Erythroblast (primary cell): ENCODE results near the gene SCAI.
"Not testable (repeated sequence)": the region's sequence is repeated elsewhere in the genome, so short reads cannot be mapped to it uniquely, and the experiment has no call there.

Source experiments
- GATA1 ChIP-seq: IDR thresholded peaks from 2 replicates; pipeline ENCODE4 v1.6.1; 2011; ENCODE audit warnings: low read depth, mild to moderate bottlenecking, control low read depth, low read length, moderate library complexity
- POLR2A ChIP-seq: IDR thresholded peaks from 2 replicates; pipeline ENCODE4 v1.6.1; 2011; ENCODE audit warnings: mild to moderate bottlenecking, low read length

DNA sequence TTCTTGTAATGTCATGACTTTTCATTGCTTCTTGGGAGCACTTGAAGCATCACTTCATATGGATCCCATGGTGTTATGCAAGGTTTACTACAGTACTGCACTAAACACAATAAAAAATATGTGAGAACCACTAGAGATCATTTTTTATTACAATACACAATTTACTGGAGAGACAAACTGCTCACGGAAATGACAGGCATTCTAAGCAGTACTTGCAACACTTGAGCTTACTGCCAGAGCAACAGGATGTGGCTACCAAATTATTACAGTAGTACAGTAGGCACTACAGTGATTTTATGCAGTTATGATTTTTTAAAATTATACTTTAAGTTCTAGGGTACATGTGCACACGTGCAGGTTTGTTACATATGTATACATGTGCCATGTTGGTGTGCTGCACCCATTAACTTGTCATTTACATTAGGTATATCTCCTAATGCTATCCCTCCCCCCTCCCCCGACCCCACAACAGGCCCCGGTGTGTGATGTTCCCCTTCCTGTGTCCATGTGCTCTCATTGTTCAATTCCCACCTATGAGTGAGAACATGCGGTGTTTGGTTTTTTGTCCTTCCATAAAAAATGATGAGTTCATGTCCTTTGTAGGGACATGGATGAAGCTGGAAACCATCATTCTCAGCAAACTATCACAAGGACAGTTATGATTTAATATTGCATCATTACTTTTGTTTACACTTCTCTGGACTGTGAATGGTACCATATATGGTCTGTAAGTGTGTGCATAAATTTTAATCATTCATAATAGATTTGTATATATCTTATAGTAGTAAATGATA, 177.4 kb downstream of the SCAI start:
- TF ChIP-seq POLR2A, GATA1: not testable (repeated sequence)
